PFSK-1 (cell line): ENCODE data around the gene SPATA17.

Experiments
- FOXP2 ChIP-seq: optimal IDR thresholded peaks from 2 replicates; pipeline ENCODE3; 2011; ENCODE audit warnings: borderline replicate concordance, control low read depth, inconsistent platforms; ENCODE audit not compliant: insufficient read depth; ENCODE audit errors: extremely low read length, extremely low read depth
- POLR2AphosphoS5 ChIP-seq: IDR thresholded peaks from 2 replicates; pipeline ENCODE4 v1.6.1; 2012; ENCODE audit warnings: low read depth, mild to moderate bottlenecking, control low read depth, low read length, moderate library complexity
- REST ChIP-seq, 2 experiments: IDR thresholded peaks; 2 replicates each; pipeline versions ENCODE4 v1.6.1 to v1.8.0; 2011 to 2012; ENCODE audit warnings: low read depth in 2 of 2, low read length in 2 of 2, control low read depth in 1 of 2, inconsistent platforms in 1 of 2, mild to moderate bottlenecking in 1 of 2, moderate library complexity in 1 of 2; ENCODE audit not compliant: insufficient read depth in 1 of 2
- SIN3A ChIP-seq: IDR thresholded peaks from 2 replicates; pipeline ENCODE4 v1.6.1; 2012; ENCODE audit warnings: mild to moderate bottlenecking, low read length, moderate library complexity, borderline replicate concordance; ENCODE audit not compliant: insufficient read depth
- TAF1 ChIP-seq: IDR thresholded peaks from 2 replicates; pipeline ENCODE4 v1.6.1; 2012; ENCODE audit warnings: low read length, control low read depth, borderline replicate concordance; ENCODE audit not compliant: insufficient read depth

The SPATA17 gene

GRCh38 chr1:217650674-217651073 is 19.5 kb downstream of the SPATA17 start:
- TF ChIP-seq POLR2AphosphoS5, result no peak
- no peak for TF ChIP-seq FOXP2
- no peak for TF ChIP-seq TAF1
- TF ChIP-seq SIN3A, result no peak
- no peak for TF ChIP-seq REST (IDR thresholded peaks at IDR 0.05; ENCODE audit: insufficient read depth in 1 of 2, low read depth in 2 of 2, low read length in 2 of 2)

GRCh38 chr1:217660353-217661062 is 29.4 kb downstream of the SPATA17 start:
- TF ChIP-seq FOXP2 (no peak), SIN3A (no peak), REST (IDR thresholded peaks at IDR 0.05; ENCODE audit: insufficient read depth in 1 of 2, low read depth in 2 of 2, low read length in 2 of 2) (no peak), TAF1 (no peak), POLR2AphosphoS5 (no peak)

GRCh38 chr1:217661407-217661806 is 30.3 kb downstream of the SPATA17 start:
- TF ChIP-seq REST (IDR thresholded peaks at IDR 0.05; ENCODE audit: insufficient read depth in 1 of 2, low read depth in 2 of 2, low read length in 2 of 2) (no peak), FOXP2 (no peak), SIN3A (no peak), TAF1 (no peak), POLR2AphosphoS5 (no peak)

GRCh38 chr1:217668351-217668940 is 37.3 kb downstream of the SPATA17 start:
- TF ChIP-seq REST (IDR thresholded peaks at IDR 0.05; ENCODE audit: insufficient read depth in 1 of 2, low read depth in 2 of 2, low read length in 2 of 2) (no peak), POLR2AphosphoS5 (no peak), FOXP2 (no peak), TAF1 (no peak), SIN3A (no peak)
